DMS 273 treated with DMSO at 0.1 percent for 48 hours (cell line): ENCODE measurements around the gene PAPPA.

Experiments
- DNase-seq: peaks from one replicate; lab custom pipeline; 2025; lab: John Stamatoyannopoulos, UW

Gene PAPPA

DNA sequence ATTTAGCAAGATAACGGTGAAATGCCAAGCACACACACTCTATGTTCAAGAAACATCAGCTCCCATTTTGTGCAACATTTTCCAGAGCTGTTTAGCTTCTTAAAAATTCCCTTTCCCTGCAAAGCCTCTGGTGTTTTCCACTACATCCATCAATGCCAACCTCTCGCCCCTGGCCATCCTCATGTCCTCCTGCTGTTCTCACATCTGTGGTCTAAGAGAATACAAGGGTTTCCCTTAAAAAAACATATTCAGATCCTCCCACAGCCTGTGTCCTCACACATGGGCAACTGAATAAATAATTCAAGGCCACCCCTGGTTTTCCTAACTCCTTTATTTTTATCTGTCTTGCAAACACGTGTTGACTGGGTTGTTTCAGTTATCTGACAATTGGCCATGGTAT lies 70.3 kb downstream of the PAPPA start:
- no peak for DNase-seq

DNA sequence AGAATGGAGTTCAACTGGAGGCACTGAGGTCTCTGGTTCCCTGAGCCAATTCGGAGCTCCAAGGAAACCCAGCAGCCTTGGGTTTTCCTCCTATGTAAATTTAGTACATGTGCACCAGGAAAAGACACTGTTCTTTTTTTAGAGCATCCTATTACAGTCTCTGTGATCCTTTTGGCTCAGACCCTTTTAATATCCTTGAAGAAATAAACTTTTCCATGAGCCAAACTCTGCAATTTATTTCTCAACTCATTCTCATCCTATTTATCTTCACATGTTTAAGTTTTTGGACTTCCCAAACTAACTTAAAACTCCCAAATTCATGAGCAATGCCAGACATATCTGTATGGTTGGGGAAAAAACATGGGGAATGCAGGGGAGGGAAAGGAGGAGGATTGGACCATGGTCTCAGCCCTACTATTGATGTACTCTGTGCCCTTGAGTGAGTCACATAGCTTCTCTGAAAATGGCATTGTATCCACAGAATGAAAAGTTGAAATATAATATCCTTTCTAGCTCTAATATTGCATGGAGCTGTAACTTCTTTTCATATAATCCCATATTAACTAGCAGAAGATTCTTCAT lies 76.6 kb downstream of the PAPPA start:
- DNase-seq, result no peak

GRCh38 chr9:116232424-116233159 lies 79.0 kb downstream of the PAPPA start:
- no peak for DNase-seq

- DNase-seq, result no peak
Observed at GRCh38 chr9:116233160-116233530, 79.6 kb downstream of the PAPPA start.

GRCh38 chr9:116234081-116234480 lies 80.5 kb downstream of the PAPPA start:
- no peak for DNase-seq

DNA sequence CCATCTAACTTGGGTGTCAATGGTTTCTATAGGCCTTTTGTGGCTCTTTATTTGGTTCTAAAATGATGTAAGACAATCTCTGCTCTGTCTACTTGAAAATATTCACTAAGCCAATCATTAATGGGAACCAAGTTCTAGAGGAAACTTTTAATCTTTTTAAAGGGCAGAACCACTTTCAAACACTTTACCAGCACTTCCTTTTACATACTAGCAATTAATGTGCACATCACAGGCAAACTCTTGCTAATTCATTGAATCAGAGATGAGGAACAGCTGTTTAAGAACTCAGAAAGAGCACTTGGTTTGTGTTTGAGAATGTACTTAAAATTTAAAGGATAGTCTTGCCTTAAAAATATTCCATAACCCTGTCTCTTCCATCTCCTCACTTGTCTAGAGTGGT lies 83.4 kb downstream of the PAPPA start:
- DNase-seq, result no peak

DNA sequence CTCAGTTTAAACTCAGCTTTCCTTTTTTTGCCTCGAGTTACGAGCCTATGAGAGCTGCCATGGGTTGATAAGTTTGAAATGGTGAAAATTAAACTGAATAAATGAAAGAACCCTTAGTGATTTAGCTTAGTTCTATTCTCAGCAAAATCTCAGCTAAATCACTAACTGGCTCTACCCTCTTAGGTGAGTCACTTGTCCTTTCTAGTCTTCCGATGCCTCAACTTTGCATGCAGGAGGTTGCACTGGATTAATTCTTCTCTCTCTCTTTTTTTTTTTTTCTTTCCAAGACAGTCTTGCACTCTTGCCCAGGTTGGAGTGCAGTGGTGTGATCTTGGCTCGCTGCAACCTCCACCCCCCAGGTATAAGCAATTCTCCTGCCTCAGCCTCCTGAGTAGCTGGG lies 83.9 kb downstream of the PAPPA start:
- no peak for DNase-seq

GRCh38 chr9:116238225-116238624 lies 84.6 kb downstream of the PAPPA start:
- DNase-seq, result no peak

GRCh38 chr9:116238776-116239340 lies 85.3 kb downstream of the PAPPA start:
- DNase-seq, result no peak

GRCh38 chr9:116243708-116244107 lies 90.1 kb downstream of the PAPPA start:
- DNase-seq, result no peak

DNA sequence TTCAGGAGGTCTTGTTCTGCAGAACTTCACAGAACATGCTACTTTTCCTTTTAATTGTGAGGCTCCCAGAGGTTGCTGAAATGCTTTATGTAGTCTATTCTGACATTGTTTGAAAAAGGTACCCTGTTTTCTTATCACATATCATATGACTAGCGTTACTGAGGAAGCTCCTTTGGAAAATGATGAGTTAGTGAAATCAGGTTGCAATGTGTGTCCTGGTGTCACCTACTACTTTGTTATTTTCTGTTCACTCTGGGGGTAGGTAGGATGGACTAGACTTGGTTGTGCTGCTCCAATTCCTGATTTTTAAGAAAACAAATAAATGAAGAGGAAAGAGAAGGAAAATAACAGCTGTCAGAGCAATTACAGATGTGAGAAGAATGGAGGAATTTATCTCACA lies 93.7 kb downstream of the PAPPA start:
- DNase-seq, result no peak

GRCh38 chr9:116247791-116248374 lies 94.3 kb downstream of the PAPPA start:
- DNase-seq, result no peak

DNA sequence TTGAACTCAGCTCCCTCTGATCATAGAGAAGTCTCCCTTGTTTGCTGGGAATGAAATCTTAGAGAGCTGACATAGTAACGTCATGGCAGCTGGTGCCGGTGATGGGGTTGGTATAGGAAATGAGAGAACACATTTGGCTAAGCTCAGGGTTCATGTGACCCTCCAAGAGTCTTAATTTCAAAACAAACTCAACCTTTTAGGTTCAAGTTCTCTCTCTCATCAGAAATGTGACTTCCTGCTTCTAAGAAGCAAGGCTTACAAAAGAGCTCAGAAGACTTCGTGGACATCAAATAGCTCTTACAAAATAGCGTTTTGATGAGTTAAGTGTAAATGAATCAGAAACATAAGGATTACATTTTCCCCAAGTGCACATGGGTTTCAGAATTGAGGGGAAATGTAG lies 97.3 kb downstream of the PAPPA start:
- DNase-seq, result no peak

DNA sequence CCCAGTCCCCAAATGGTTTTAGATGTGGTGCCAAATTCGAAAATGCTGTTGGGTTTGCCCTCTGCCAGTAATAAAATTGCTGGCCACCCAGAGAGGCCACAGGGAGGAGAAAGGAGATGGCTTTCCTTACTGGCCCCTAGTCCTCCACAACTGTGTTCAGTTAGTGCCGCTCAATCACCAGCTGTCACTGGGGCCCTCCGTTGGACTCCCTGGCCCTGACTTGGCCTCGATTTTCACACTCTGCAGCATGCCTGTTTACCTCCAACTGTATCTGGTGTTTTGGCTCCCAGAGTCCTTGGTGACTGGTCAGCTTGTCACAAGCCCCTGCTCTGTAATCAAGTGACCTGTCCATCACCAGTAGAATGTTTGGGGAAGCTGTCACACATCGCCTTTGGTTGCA lies 97.8 kb downstream of the PAPPA start:
- no peak for DNase-seq

- no peak for DNase-seq
Observed at GRCh38 chr9:116260531-116260930, 106.9 kb downstream of the PAPPA start.

GRCh38 chr9:116262448-116262847 lies 108.9 kb downstream of the PAPPA start:
- no peak for DNase-seq

- DNase-seq, result no peak
Observed at GRCh38 chr9:116264361-116264760, 110.8 kb downstream of the PAPPA start.

DNA sequence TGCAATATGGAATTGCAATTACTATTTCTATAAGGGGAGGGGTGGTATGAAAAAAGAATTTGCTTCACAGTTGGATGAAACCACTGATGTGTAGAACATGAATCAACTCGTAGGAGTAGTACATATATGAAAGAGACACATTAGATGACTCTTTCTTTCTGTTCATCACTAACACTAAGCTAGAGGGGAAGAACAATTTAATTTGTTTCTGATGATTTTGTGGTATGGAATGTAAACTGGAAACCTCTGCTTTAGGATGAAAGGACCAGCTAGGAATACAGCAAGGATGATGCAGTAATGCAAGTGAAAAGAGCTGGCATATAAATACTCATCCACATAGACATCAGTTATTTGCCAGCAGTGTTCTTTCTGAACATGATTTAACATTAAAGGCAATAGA lies 113.4 kb downstream of the PAPPA start:
- DNase-seq, result no peak

- DNase-seq, result no peak
Observed at GRCh38 chr9:116269250-116269649, 115.7 kb downstream of the PAPPA start.

DNA sequence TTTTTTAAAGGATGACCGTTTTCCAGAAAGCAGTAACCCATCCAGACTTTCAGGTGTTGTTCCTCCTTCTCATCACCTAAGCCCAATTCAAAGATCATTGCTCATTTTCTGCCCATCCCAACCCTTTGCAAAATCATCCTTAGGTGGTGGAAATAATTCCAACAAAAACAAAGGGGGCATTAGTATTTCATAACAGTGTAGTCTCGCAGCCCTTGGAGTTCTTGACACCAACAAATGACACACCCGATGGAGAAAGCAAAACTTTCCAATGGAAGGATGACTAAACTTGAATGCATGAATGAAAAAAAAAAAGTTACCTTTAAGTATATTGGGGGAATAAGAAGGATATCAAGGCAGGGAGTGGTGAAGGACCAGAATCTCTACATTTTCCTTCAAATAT lies 117.0 kb downstream of the PAPPA start:
- no peak for DNase-seq

GRCh38 chr9:116271340-116271739 lies 117.7 kb downstream of the PAPPA start:
- DNase-seq, result no peak

GRCh38 chr9:116271991-116272390 lies 118.4 kb downstream of the PAPPA start:
- no peak for DNase-seq

GRCh38 chr9:116274293-116274692 lies 120.7 kb downstream of the PAPPA start:
- no peak for DNase-seq
